ENCODE results near the gene HSPA14. TPM values are rescaled to one million over a fixed set of nuclear protein-coding genes. Genes with fewer than 3 reads are reported as not detected.

The HSPA14 gene
- total RNA-seq, 1 experiment from 2014 or later = 41.0 TPM

DNA sequence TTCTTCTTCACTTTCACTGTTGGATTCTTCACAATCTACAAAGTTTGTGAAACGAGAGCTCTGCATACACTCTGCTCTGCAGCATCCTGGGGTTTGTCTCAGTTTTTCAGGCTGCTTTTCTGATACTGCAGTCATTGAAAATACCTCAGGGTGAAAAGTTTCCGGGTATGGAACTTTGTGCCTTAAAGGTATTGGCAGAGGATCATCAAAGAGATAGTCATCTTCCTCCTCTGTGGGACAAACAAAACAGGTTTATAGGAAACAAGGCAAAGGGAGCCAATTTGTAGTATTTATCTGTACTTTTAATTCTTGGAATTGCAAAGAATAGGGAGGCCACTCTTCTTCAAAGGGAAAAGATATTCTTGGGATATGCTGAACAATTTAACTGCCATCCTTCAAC is 71.0 kb downstream of the HSPA14 start:
- H3K4ac ChIP-seq (ENCODE audit: low read depth, low read length) = no peak overlapping the region
- no peak overlapping the region for H3T11ph ChIP-seq (ENCODE audit: low read length)
- H2AK5ac ChIP-seq (ENCODE audit: insufficient read length, low read length) = no peak overlapping the region
- H2BK5ac ChIP-seq (ENCODE audit: insufficient read length, low read length) = no peak overlapping the region
- H3K18ac ChIP-seq (ENCODE audit: insufficient read length, low read depth, low read length) = no peak overlapping the region
- H4K5ac ChIP-seq (ENCODE audit: insufficient read length, low read depth, low read length) = no peak overlapping the region
- no peaks in the 10 kb centered on the region for H3K9me3 ChIP-seq (ENCODE audit: control insufficient read depth, low read depth, low read length)
- H3K79me2 ChIP-seq (ENCODE audit: insufficient read depth, low read length) = no peaks in the 10 kb centered on the region
- H4K91ac ChIP-seq (ENCODE audit: insufficient read length, low read depth, low read length) = no peak overlapping the region
- H3K27ac Mint-ChIP-seq = no peak overlapping the region
- no peak overlapping the region for H3K4me3 Mint-ChIP-seq
- no peak overlapping the region for H3K4me2 ChIP-seq (ENCODE audit: insufficient read depth, insufficient read length, low read length)
- H3K23me2 ChIP-seq (ENCODE audit: insufficient read length, low read depth, low read length, poor library complexity, severe bottlenecking) = peaks cover 3% of the 10 kb centered on the region
- H3K23ac ChIP-seq (ENCODE audit: insufficient read length, low read depth, low read length) = no peak overlapping the region
- H3K9ac ChIP-seq (ENCODE audit: extremely low read depth, insufficient read length, low read length) = no peak overlapping the region
- H2BK12ac ChIP-seq (ENCODE audit: insufficient read length, low read depth, low read length) = no peak overlapping the region
- no peaks in the 10 kb centered on the region for H3K27me3 ChIP-seq (ENCODE audit: insufficient read depth, low read length)
- H3K56ac ChIP-seq (ENCODE audit: insufficient read length, low read depth, low read length) = no peak overlapping the region
- no peaks in the 10 kb centered on the region for H3K79me1 ChIP-seq (ENCODE audit: insufficient read depth, low read depth, low read length, poor library complexity, severe bottlenecking)
- no CpG with 5 or more reads among the region's 2 CpGs for WGBS (ENCODE audit: extremely low coverage, insufficient read length, low lambda C conversion rate)
- no peak overlapping the region for H2AFZ ChIP-seq (ENCODE audit: low read length)
- peaks cover 13 to 23% of the 10 kb centered on the region in 2 experiments for H3K9me3 Mint-ChIP-seq
- H3K36me3 Mint-ChIP-seq (ENCODE audit: insufficient read depth in 1 of 3, low read depth in 3 of 3) = peaks cover 81 to 90% (median 90%) of the 10 kb centered on the region in 3 experiments
- H4K20me1 ChIP-seq (ENCODE audit: control insufficient read depth, insufficient read depth, insufficient read length) = no peaks in the 10 kb centered on the region
- peaks cover 3 to 6% of the 10 kb centered on the region in 2 experiments for H3K4me1 Mint-ChIP-seq
- no peak overlapping the region for H4K8ac ChIP-seq (replicated peaks; ENCODE audit: insufficient read length, low read depth, low read length)
- H3K27me3 Mint-ChIP-seq (ENCODE audit: low read depth) = no peaks in the 10 kb centered on the region
- no peak for DNase-seq
- no peaks in the 10 kb centered on the region for H3K4me1 ChIP-seq (ENCODE audit: insufficient read depth, low read length)
- H2BK120ac ChIP-seq (ENCODE audit: low read depth, low read length, poor library complexity, severe bottlenecking) = no peak overlapping the region
- H3K27ac ChIP-seq (ENCODE audit: insufficient read length, low read depth, low read length) = no peak overlapping the region
- TF ChIP-seq, protein P1, sequence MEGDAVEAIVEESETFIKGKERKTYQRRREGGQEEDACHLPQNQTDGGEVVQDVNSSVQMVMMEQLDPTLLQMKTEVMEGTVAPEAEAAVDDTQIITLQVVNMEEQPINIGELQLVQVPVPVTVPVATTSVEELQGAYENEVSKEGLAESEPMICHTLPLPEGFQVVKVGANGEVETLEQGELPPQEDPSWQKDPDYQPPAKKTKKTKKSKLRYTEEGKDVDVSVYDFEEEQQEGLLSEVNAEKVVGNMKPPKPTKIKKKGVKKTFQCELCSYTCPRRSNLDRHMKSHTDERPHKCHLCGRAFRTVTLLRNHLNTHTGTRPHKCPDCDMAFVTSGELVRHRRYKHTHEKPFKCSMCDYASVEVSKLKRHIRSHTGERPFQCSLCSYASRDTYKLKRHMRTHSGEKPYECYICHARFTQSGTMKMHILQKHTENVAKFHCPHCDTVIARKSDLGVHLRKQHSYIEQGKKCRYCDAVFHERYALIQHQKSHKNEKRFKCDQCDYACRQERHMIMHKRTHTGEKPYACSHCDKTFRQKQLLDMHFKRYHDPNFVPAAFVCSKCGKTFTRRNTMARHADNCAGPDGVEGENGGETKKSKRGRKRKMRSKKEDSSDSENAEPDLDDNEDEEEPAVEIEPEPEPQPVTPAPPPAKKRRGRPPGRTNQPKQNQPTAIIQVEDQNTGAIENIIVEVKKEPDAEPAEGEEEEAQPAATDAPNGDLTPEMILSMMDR (conservative IDR thresholded peaks at IDR 0.05) = no peak
- H3K14ac ChIP-seq (ENCODE audit: insufficient read depth, low read length) = no peak overlapping the region
- no peak overlapping the region for H2BK15ac ChIP-seq (ENCODE audit: low read depth, low read length)
- no peak overlapping the region for H2BK20ac ChIP-seq (ENCODE audit: low read depth, low read length, poor library complexity, severe bottlenecking)
